HepG2 (cell line): ENCODE data around the gene STX1B. TPM values are rescaled to one million over a fixed set of nuclear protein-coding genes. Genes with fewer than 3 reads are reported as not detected.

Source experiments
- ATF4 ChIP-seq, 2 experiments: fragments of 450-650 bp in 1 of 2; sonication (generic) in 1 of 2; formaldehyde crosslinking; IDR thresholded peaks; 2 replicates each; pipeline versions ENCODE4 v1.5.0 to v1.8.0; 2020 to 2022; ENCODE audit warnings: mild to moderate bottlenecking in 1 of 2, missing genetic modification reagents in 1 of 2
- CHD2 ChIP-seq: IDR thresholded peaks from 2 replicates; pipeline ENCODE4 v1.6.1; 2011; ENCODE audit warnings: low read depth, low read length, improper control_type of control experiment
- DMAP1 ChIP-seq: IDR thresholded peaks from 2 replicates; pipeline ENCODE4 v1.6.1; 2016
- FOXM1 ChIP-seq: sonication (generic); formaldehyde crosslinking; IDR thresholded peaks from 2 replicates; pipeline ENCODE4 v1.5.0; 2020; ENCODE audit warnings: missing genetic modification reagents
- KIAA2018 ChIP-seq: sonication (generic); formaldehyde crosslinking; IDR thresholded peaks from 2 replicates; pipeline ENCODE4 v1.5.0; 2020; ENCODE audit warnings: mild to moderate bottlenecking, missing genetic modification reagents, borderline replicate concordance
- MBNL3 ChIP-seq: fragments of 250-450 bp; sonication (Bioruptor Pico); conservative IDR thresholded peaks from 2 replicates; pipeline ENCODE4 v1.8.0; 2022; ENCODE audit warnings: mild to moderate bottlenecking, inconsistent platforms
- PCBP2 ChIP-seq: fragments of 200-400 bp; formaldehyde crosslinking; optimal IDR thresholded peaks from 2 replicates; pipeline ENCODE3; 2018; ENCODE audit warnings: low read length, low read depth; ENCODE audit not compliant: poor library complexity, severe bottlenecking
- PRDM4 ChIP-seq: sonication (generic); formaldehyde crosslinking; IDR thresholded peaks from 2 replicates; pipeline ENCODE4 v1.9.0; 2021; ENCODE audit warnings: missing genetic modification reagents, borderline replicate concordance
- SMARCC2 ChIP-seq: fragments of 450-650 bp; IDR thresholded peaks from 2 replicates; pipeline ENCODE4 v1.6.1; 2017; ENCODE audit warnings: antibody characterized with exemption, mild to moderate bottlenecking
- SSRP1 ChIP-seq: IDR thresholded peaks from 2 replicates; pipeline ENCODE4 v1.6.1; 2016; ENCODE audit warnings: control low read depth
- ZBTB4 ChIP-seq: sonication (generic); formaldehyde crosslinking; IDR thresholded peaks from 2 replicates; pipeline ENCODE4 v1.4.0; 2020; ENCODE audit warnings: missing genetic modification reagents, mild to moderate bottlenecking, borderline replicate concordance
- ZMYM3 ChIP-seq: sonication (generic); formaldehyde crosslinking; IDR thresholded peaks from 2 replicates; pipeline ENCODE4 v1.5.1; 2020; ENCODE audit warnings: mild to moderate bottlenecking, missing genetic modification reagents
- ZNF510 ChIP-seq: sonication (generic); formaldehyde crosslinking; IDR thresholded peaks from 2 replicates; pipeline ENCODE4 v1.4.0; 2020; ENCODE audit warnings: low read depth, mild to moderate bottlenecking, missing genetic modification reagents
- ZNF614 ChIP-seq: IDR thresholded peaks from 2 replicates; pipeline ENCODE4 v1.6.1; 2018; ENCODE audit warnings: missing biosample characterization, missing genetic modification reagents, inconsistent platforms, borderline replicate concordance
- ZNF816 ChIP-seq: sonication (generic); formaldehyde crosslinking; IDR thresholded peaks from 2 replicates; pipeline ENCODE4 v1.8.0; 2022; ENCODE audit warnings: missing genetic modification reagents, mild to moderate bottlenecking, borderline replicate concordance
- polyA plus RNA-seq, 8 experiments: library from polyadenylated mRNA; depleted of rRNA in 3 of 8; stranded (reverse) in 7 of 8; unstranded in 1 of 8; fragments of >200 nt; fragmentation: Illumina TruSeq in 4 of 8; extraction: Trizol in 4 of 8; gene quantifications; 2 replicates each; pipeline versions ENCODE4 v1.2.1 to v1.2.3, GENCODE V29; 2011 to 2016; ENCODE audit warnings: low read depth in 4 of 8, missing spikeins in 1 of 8, mixed read lengths in 1 of 8; ENCODE audit not compliant: insufficient read depth in 1 of 8
- total RNA-seq, 5 experiments: library from RNA; depleted of rRNA; stranded (reverse); fragments of >200 nt; fragmentation: Illumina TruSeq; extraction: Trizol; gene quantifications; 2 replicates each; pipeline ENCODE4 v1.2.3, GENCODE V29; 2016; ENCODE audit warnings: low read depth in 1 of 5

STX1B gene
- total and polyA plus RNA-seq, 2 of the 13 experiments (the other 11 are each of a cell fraction or from before 2014, with no cell fraction given): 2.1 to 3.0 TPM

GRCh38 chr16:31002250-31002700, 8.2 kb downstream of the STX1B start (continued):
- TF ChIP-seq KIAA2018 (CRISPR knock-in tag) (no peak), ZNF816 (CRISPR knock-in tag) (no peak), FOXM1 (CRISPR knock-in tag) (no peak), ZMYM3 (CRISPR knock-in tag) (peak; percentile 44), DMAP1 (no peak; the same call in 1 of the 2 replicates), CHD2 (no peak), ATF4 (CRISPR knock-in tag; IDR thresholded peaks at IDR 0.05) (no peak), PCBP2 (no peak), ZNF510 (no peak), MBNL3 (CRISPR knock-in tag) (no peak), SSRP1 (CRISPR knock-in tag) (no peak), PRDM4 (CRISPR knock-in tag) (no peak), SMARCC2 (no peak), ZBTB4 (CRISPR knock-in tag) (no peak), ZNF614 (CRISPR knock-in tag) (0 out of 2 replicates have a peak, but pooled peaks have one; percentile 9)
